ENCODE results near the gene KRTAP19-2. TPM values are rescaled to one million over a fixed set of nuclear protein-coding genes. Genes with fewer than 3 reads are reported as not detected.
A peak's percentile ranks its signal among the peaks of the same experiment; 100 is the strongest.
"Not testable (repeated sequence)": the region's sequence is repeated elsewhere in the genome, so short reads cannot be mapped to it uniquely, and the experiment has no call there.

The KRTAP19-2 gene
- total RNA-seq (not detected), polyA plus RNA-seq (not detected)

GRCh38 chr21:30487336-30487735 is at the start of gene KRTAP19-2:
Gene KRTAP19-2 (minus strand): TSS chr21:30487436. CDS start chr21:30487348, 88 bp downstream.
- H3K27ac ChIP-seq (ENCODE audit: low read depth), result no peak within 1 kb of the TSS
- 88% methylated on average over 2 of the region's 2 CpGs for WGBS

GRCh38 chr21:30518876-30519275 is 31.6 kb upstream of the KRTAP19-2 start:
- Histone ChIP-seq H3K36me3 (ENCODE audit: insufficient read depth) (no peaks in the 10 kb centered on the region), H3K4me3 (ENCODE audit: low read depth, low read length) (no peak overlapping the region), H3K4me1 (ENCODE audit: insufficient read depth) (no peaks in the 10 kb centered on the region), H3K27ac (ENCODE audit: low read depth) (no peak overlapping the region)
- DNase-seq (ENCODE audit: extremely low spot score), result no peak
- WGBS, result 80% methylated on average over 1 of the region's 1 CpG

More at GRCh38 chr21:30487336-30487735, at the start of gene KRTAP19-2:
- Histone ChIP-seq H3K4me3 (ENCODE audit: low read depth, low read length) (no peak within 1 kb of the TSS), H3K4me1 (ENCODE audit: insufficient read depth) (no peaks in the 10 kb centered on the region), H3K36me3 (ENCODE audit: insufficient read depth) (no peaks in the 10 kb centered on the region)
- DNase-seq (ENCODE audit: extremely low spot score), result no peak

- no peak overlapping the region for H3K27ac ChIP-seq (ENCODE audit: low read depth)
- WGBS, result 83% methylated on average over 1 of the region's 1 CpG
- no peak overlapping the region for H3K4me3 ChIP-seq (ENCODE audit: low read depth, low read length)
- H3K36me3 ChIP-seq (ENCODE audit: insufficient read depth), result no peaks in the 10 kb centered on the region
- H3K4me1 ChIP-seq (ENCODE audit: insufficient read depth), result no peaks in the 10 kb centered on the region
- no peak for DNase-seq (ENCODE audit: extremely low spot score)
Observed at GRCh38 chr21:30515681-30516080, 28.4 kb upstream of the KRTAP19-2 start.

GRCh38 chr21:30505621-30506205 is 18.5 kb upstream of the KRTAP19-2 start:
- not testable (repeated sequence) for H3K4me3 ChIP-seq (ENCODE audit: low read depth, low read length); H3K27ac ChIP-seq (ENCODE audit: low read depth); H3K4me1 ChIP-seq (ENCODE audit: insufficient read depth); H3K36me3 ChIP-seq (ENCODE audit: insufficient read depth); DNase-seq (ENCODE audit: extremely low spot score)
- 27% methylated on average over 4 of the region's 4 CpGs for WGBS

- 78% methylated on average over 6 of the region's 6 CpGs for WGBS
- Histone ChIP-seq H3K4me1 (ENCODE audit: insufficient read depth) (no peaks in the 10 kb centered on the region), H3K36me3 (ENCODE audit: insufficient read depth) (no peaks in the 10 kb centered on the region), H3K4me3 (ENCODE audit: low read depth, low read length) (no peak within 1 kb of the TSS), H3K27ac (ENCODE audit: low read depth) (no peak within 1 kb of the TSS)
- DNase-seq (ENCODE audit: extremely low spot score), result no peak
Observed at GRCh38 chr21:30502041-30502440, 14.8 kb upstream of the KRTAP19-2 start, which contains the start of gene KRTAP19-5. Gene KRTAP19-5 (minus strand): TSS chr21:30502141. CDS start chr21:30502090, 51 bp downstream.

GRCh38 chr21:30497065-30497464 is 9.8 kb upstream of the KRTAP19-2 start, which contains the start of gene KRTAP19-4:
Gene KRTAP19-4 (minus strand): TSS chr21:30497165. CDS start chr21:30497110, 55 bp downstream.
- 74% methylated on average over 4 of the region's 4 CpGs for WGBS
- Histone ChIP-seq H3K4me1 (ENCODE audit: insufficient read depth) (no peaks in the 10 kb centered on the region), H3K36me3 (ENCODE audit: insufficient read depth) (no peaks in the 10 kb centered on the region), H3K27ac (ENCODE audit: low read depth) (no peak within 1 kb of the TSS), H3K4me3 (ENCODE audit: low read depth, low read length) (no peak within 1 kb of the TSS)
- DNase-seq (ENCODE audit: extremely low spot score), result no peak

GRCh38 chr21:30491963-30492428 is 4.8 kb upstream of the KRTAP19-2 start, which contains the start of gene KRTAP19-3:
Gene KRTAP19-3 (minus strand): TSS chr21:30492013. CDS start chr21:30491957, 56 bp downstream.
- Histone ChIP-seq H3K27ac (ENCODE audit: low read depth) (no peak within 1 kb of the TSS), H3K36me3 (ENCODE audit: insufficient read depth) (no peaks in the 10 kb centered on the region), H3K4me3 (ENCODE audit: low read depth, low read length) (no peak within 1 kb of the TSS), H3K4me1 (ENCODE audit: insufficient read depth) (no peaks in the 10 kb centered on the region)
- no peak for DNase-seq (ENCODE audit: extremely low spot score)
- WGBS, result 61% methylated on average over 2 of the region's 2 CpGs

GRCh38 chr21:30486180-30486579 is 1.1 kb downstream of the KRTAP19-2 start:
- DNase-seq (ENCODE audit: extremely low spot score), result no peak
- WGBS, result 71% methylated on average over 2 of the region's 2 CpGs
- H3K27ac ChIP-seq (ENCODE audit: low read depth), result no peak overlapping the region
- no peak overlapping the region for H3K4me3 ChIP-seq (ENCODE audit: low read depth, low read length)
- H3K36me3 ChIP-seq (ENCODE audit: insufficient read depth), result no peaks in the 10 kb centered on the region
- H3K4me1 ChIP-seq (ENCODE audit: insufficient read depth), result no peaks in the 10 kb centered on the region

GRCh38 chr21:30482130-30482529 is 5.1 kb downstream of the KRTAP19-2 start:
- Histone ChIP-seq H3K36me3 (ENCODE audit: insufficient read depth) (no peaks in the 10 kb centered on the region), H3K27ac (ENCODE audit: low read depth) (no peak overlapping the region), H3K4me3 (ENCODE audit: low read depth, low read length) (no peak overlapping the region), H3K4me1 (ENCODE audit: insufficient read depth) (no peaks in the 10 kb centered on the region)
- DNase-seq (ENCODE audit: extremely low spot score), result no peak
- 68% methylated on average over 2 of the region's 2 CpGs for WGBS

- no peak within 1 kb of the TSS for H3K4me3 ChIP-seq (ENCODE audit: low read depth, low read length)
- WGBS, result 89% methylated on average over 7 of the region's 7 CpGs
- no peak for DNase-seq (ENCODE audit: extremely low spot score)
Observed at GRCh38 chr21:30480145-30480544, 7.1 kb downstream of the KRTAP19-2 start, which contains the start of gene KRTAP19-1. Gene KRTAP19-1 (minus strand): TSS chr21:30480367. CDS start chr21:30480317, 50 bp downstream.

GRCh38 chr21:30479259-30479658 is 8.0 kb downstream of the KRTAP19-2 start:
- H3K4me3 ChIP-seq (ENCODE audit: low read depth, low read length), result no peak overlapping the region
- H3K4me1 ChIP-seq (ENCODE audit: insufficient read depth), result no peaks in the 10 kb centered on the region
- DNase-seq (ENCODE audit: extremely low spot score), result no peak
- no peak overlapping the region for H3K27ac ChIP-seq (ENCODE audit: low read depth)
- H3K36me3 ChIP-seq (ENCODE audit: insufficient read depth), result no peaks in the 10 kb centered on the region
- WGBS, result 68% methylated on average over 4 of the region's 4 CpGs

More at GRCh38 chr21:30480145-30480544, 7.1 kb downstream of the KRTAP19-2 start, which contains the start of gene KRTAP19-1:
- Histone ChIP-seq H3K36me3 (ENCODE audit: insufficient read depth) (no peaks in the 10 kb centered on the region), H3K4me1 (ENCODE audit: insufficient read depth) (no peaks in the 10 kb centered on the region), H3K27ac (ENCODE audit: low read depth) (no peak within 1 kb of the TSS)

- Histone ChIP-seq H3K4me1 (ENCODE audit: insufficient read depth) (no peaks in the 10 kb centered on the region), H3K4me3 (ENCODE audit: low read depth, low read length) (no peak overlapping the region), H3K36me3 (ENCODE audit: insufficient read depth) (no peaks in the 10 kb centered on the region), H3K27ac (ENCODE audit: low read depth) (no peak overlapping the region)
- WGBS, result 20% methylated on average over 3 of the region's 3 CpGs
- peak; percentile 41 for DNase-seq (ENCODE audit: extremely low spot score)
Observed at GRCh38 chr21:30478004-30478403, 9.2 kb downstream of the KRTAP19-2 start.

GRCh38 chr21:30468900-30469714 is 18.1 kb downstream of the KRTAP19-2 start:
- WGBS, result 45% methylated on average over 6 of the region's 6 CpGs
- Histone ChIP-seq H3K4me3 (ENCODE audit: low read depth, low read length) (no peak overlapping the region), H3K27ac (ENCODE audit: low read depth) (no peak overlapping the region), H3K36me3 (ENCODE audit: insufficient read depth) (no peaks in the 10 kb centered on the region), H3K4me1 (ENCODE audit: insufficient read depth) (no peaks in the 10 kb centered on the region)
- DNase-seq (ENCODE audit: extremely low spot score), result no peak
